Occipital lobe (tissue), 2 donors: Measurements from ENCODE around the gene THBD. TPM values are rescaled to one million over a fixed set of nuclear protein-coding genes. Genes with fewer than 3 reads are reported as not detected.

Experiments
- DNase-seq: peaks from one replicate; lab custom pipeline; 2025; lab: John Stamatoyannopoulos, UW
- total RNA-seq: library from RNA; depleted of rRNA; stranded (reverse); fragments of >200 nt; gene quantifications from one replicate; pipeline ENCODE4 v1.2.3, GENCODE V29; 2014

The THBD gene
- 0.94 TPM for total RNA-seq

- DNase-seq, result no peak
These were observed at the start of gene THBD for GRCh38 chr20:23049201-23050075. Gene THBD, minus strand, starts transcription at chr20:23049672. Its CDS starts 168 bp downstream, at chr20:23049504.

DNA sequence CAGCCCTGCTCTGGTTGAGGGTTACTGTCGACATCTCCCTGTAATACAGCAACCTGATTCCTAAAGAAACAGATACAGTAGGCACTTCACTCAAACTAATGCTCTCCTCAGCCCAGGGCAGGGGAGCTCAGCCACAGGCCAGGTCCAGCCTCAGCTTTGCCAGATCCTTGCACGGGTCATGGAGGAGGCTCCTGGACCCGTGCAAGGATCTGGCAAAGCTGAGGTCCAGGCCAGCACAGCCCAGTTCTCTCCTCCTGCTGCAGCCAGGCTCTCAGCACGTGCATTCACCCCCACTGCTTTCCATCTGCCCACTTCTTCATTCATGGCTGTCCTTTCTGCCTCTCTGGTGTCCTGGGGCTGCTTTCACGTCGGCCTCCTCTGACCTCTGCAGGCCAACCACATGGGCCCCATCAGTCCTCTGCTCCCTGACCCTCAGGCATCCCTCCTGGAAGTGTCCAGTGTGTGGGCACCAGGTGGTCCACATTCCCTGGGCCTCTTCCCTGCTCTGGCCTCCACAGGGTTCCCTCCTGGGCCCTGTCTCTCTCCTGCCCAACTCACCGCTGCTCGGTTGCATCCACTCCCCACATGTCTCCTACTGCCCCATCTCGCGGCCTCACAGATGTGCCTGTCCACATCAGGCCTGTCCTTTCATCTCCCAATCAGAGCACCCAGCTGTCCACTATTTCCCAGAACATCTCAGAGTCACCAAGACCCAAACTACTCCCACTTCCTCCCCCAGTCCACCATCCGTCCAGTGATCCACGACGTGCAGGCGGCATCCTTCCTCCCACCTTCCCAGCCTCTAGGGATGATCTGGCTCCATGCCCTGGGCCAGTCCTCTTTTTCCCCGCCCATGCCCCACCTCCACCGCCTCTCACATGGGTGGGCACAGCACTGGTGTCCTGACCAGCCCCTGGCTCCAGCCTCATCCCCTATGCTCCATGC, 48.4 kb upstream of the THBD start:
- DNase-seq, result no peak

- no peak for DNase-seq
These were observed 47.6 kb upstream of the THBD start for GRCh38 chr20:23096986-23097520.

DNA sequence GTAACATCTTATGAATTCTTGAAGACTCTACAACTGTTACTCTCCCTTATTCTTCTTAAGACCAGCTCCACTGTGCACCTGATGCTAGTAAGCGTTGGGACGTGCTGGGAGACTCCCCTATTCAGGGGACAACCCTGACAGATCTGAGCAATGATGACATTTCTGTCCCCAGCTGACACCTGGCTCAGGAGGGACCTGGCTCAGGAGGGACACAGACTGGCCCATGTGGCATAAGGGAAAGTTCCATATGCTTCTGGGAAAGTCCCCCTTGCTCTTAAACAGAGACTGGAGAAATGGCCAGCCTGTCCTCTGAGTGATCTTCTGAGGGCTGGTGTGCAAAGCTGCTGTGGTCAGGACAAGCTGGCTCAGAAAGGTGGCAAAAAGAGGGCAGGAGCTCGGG, 46.6 kb upstream of the THBD start:
- DNase-seq, result no peak

DNA sequence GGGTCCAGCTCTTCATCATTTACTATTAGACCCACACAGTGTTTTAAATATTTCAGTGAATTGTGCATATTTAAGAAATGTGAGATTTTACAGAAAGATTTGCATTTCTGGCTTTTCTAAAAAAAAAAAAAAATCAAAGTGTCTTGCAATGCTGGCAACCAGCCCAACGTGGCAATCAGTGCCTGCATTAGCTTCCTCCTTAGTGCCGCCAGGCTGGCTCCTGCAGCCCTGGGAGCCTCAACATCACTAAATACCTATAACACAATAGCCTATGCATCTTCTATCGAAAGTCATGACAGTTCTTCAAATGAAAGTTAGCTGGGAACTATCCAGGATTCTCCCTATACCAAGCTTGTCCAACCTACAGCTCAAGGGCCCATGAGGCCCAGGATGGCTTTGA, 46.0 kb upstream of the THBD start:
- DNase-seq, result no peak

GRCh38 chr20:23094927-23095326, 45.5 kb upstream of the THBD start:
- DNase-seq, result no peak

DNA sequence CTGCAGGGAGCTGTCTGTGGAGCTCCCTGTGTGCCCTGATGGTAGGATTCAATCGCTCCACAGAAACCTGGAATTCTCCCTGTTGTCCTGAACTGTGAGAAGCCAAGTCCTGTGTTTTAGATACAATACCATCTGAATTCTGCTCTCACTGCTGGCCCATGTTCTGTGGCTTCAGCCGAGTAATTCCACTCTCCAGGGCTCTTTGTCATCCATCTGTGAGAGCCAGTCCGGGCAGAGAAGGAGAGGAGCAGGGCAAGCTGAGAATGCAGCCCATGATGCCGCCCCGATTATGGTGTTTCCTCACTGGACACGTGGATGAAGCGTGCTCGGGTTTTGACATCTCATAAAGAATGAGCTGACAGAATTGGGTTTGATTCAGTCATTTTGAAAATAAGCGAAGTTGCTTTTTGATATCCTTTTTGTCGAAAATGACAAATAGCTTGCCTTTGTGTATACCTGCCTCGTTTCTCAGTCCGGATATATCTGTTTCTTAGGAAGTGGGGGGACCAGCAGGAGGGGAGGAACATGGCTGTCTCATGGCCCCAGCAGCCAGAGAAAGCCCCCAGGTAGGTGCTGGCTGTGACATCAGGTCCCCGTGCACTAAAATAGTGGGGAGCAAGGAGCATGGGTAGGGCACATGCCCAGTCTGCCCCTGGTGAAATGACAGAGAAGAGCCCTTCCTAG, 44.9 kb upstream of the THBD start:
- no peak for DNase-seq

- DNase-seq, result no peak
These were observed 44.1 kb upstream of the THBD start for GRCh38 chr20:23093613-23094012.

GRCh38 chr20:23092861-23093495, 43.5 kb upstream of the THBD start:
- no peak for DNase-seq

DNA sequence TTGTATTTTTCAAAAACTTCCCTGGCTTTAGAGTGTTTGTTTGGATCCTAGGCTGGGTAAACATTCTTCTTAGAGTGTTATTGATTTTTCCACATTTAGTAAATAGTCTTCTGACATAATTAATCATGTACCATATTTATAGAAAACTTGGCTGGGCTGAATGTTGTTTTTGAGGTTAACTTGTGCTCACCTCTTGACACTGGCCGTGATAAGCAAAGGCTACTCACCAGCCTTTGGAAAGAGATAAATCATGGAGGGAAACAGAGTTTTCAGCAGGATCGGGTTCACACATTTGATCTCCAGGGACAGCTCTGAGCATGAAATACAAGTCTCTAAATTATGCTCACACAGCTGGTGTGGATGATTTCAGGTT, 42.9 kb upstream of the THBD start:
- no peak for DNase-seq

DNA sequence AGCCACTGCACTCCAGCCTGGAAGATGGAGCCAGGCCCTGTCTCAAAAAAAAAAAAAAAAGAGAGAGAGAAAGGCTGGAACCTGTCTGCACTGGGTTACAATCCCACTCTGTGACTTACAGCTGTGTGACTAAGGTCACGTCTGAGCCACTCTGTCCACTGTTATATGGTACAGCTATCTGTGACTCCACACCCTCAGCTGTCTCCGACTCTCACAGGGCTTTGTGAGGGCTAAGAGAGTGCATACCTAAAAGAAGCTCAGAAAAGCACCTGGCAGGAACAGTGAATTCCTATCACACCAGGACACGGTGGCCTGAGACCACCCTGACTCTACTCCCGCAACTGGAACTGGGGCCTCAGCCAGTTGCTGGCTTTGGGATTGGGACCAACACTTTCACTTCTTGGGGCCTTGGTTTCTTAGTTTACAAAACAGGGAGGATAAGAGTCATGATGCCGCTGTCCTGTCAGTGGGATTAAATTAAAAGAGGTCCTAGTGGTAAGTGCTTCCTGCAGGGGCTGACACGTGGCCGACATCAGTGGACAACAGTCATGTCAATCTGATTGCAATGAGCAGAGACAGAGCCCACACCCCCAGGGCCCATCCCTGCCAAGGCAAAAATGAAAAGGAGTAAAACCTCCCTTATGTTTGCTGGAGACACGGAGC, 42.4 kb upstream of the THBD start:
- no peak for DNase-seq

DNA sequence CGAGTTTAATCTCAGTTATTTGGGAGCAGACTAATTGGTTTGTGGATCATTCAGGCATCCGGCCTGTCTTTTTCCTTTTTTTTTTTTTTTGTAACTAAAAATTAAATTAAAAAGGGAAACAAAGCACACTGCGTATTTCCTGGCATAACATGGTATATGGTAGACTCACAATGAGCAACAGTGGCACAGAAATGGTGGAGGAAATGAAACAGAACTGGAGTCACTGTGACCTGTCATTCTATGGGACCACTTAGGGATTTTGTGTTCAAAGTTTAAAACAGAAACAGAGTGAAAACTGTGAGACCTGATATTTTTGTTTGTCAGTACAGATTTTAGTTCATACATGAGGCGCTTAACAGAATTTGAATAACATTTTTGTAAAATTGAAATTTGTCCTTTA, 41.4 kb upstream of the THBD start:
- DNase-seq, result no peak

DNA sequence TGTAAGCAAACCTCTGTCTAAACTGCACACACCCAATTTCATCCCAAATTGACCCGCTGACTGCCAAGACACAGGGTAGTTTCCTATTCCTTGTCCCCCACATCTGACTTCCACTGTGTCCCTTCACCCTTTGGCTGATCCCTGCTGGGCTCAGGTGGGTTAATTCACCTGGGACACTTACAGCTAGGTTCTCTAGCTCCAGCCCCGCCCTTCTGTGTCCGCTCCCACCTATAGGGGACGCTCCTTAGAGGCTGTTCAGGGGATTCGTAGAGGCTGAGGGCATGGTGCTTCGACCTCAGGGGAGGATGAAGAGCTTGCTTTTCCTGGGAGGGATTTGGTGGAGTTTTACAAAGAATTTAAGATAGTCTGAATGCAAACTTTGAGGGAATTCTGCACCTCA, 40.7 kb upstream of the THBD start:
- no peak for DNase-seq

- DNase-seq, result no peak
These were observed 39.4 kb upstream of the THBD start for GRCh38 chr20:23088866-23089265.

DNA sequence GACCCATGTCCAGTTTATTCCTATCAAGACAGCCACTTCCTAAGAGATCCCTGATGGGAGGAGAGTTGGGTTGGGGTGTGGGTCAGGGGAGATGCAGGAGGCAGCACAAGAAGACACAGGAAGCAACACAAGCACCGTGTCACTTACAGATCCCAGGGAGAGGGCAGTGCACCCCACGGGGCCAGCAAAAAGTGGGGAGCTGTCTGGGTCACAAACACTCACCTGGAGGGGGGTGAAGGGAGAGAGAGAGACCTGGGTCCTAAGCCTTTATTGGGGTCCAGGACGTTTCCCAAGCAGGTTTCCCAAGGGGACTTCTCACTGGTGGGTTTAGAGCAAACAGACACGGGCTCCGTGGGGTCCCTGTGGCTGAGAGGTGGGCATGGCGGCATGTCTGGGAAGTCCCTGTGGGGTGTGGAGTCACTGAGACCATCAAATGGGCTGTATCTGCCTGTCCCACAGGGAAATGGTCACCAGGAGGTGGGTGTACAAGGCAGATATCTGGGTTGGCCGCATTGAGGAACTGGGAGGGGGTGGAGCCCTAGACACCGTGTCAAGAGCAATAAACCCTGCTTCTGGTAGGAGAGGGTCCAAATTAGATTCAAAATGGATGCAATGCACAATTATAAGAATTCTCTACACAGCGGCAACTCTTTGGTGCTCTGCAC, 38.2 kb upstream of the THBD start:
- DNase-seq, result no peak

GRCh38 chr20:23086931-23087411, 37.5 kb upstream of the THBD start:
- DNase-seq, result no peak

DNA sequence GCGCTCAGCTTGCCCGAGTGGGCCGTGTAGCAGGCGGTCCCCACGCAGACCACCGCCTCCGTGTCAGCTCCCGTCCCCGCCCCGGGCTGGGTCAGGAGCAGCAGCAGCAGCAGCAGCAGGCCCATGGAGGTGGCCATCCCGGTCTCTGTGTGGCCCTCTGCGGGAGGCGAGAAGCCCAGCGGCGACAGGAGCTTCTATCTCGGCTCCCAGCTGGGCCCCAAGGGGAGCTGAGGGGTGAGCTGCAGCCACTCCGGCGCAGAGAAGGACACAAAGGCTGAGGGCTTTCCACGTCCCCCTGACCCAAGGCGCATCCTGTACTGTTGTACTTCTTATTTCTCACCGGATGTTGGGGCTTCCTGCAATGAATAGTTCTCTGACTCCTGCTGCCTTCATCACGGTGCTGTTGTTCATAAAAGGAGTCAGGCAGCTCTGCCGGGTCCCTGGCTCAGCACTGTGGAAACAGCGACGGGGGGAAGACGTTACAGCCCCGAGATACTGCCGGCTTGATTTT, 36.6 kb upstream of the THBD start, which contains the start of gene CD93:
Gene CD93, minus strand, starts transcription at position 269 of the 511 bp plus-strand sequence. Its CDS starts 132 bp downstream, at position 137.
- DNase-seq, result no peak

DNA sequence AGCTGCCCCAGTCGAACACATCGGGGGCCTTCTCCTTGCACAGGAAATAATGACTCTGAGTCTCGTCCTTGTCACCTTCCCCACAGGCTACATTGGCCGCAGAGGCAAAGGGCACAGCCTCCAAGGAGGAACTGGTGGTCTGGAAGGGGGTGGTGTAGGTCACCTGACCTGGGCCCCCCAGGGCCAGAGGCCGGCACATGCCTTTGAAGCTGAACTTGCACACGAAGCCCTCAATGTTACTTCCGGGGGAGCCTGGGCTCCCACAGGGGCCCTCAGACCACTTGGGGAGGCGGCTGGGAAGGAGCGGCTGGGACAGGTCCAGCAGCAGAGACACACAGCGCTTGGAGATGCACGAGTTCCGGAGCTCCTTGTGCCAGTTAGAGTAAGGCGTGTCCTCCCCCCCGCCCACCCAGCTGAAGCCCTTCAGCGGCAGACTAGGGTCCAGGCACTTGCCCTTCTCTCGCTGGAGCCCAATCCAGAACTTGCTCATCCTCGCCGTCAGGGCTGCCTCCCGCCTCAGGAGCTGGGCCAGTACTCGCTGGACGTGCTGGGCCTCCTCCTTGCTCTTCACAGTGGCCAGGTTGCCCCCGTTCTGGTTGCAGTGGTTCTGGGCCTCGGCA, 36.1 kb upstream of the THBD start:
- no peak for DNase-seq

- no peak for DNase-seq
These were observed 35.4 kb upstream of the THBD start for GRCh38 chr20:23084845-23085365.
